NB4 (cell line): Measurements from ENCODE around the gene GSTO1.

Source experiments
- DNase-seq: peaks from one replicate; pipeline ENCODE4 v3.0.0; 2010; ENCODE audit warnings: low read depth
- H3K4me3 ChIP-seq: one replicate; pipeline ENCODE4 v1.5.1; 2011; ENCODE audit warnings: mild to moderate bottlenecking, low read depth, low read length, moderate library complexity
- MAX ChIP-seq: IDR thresholded peaks from 2 replicates; pipeline ENCODE4 v1.6.1; 2011; ENCODE audit warnings: low read depth, low read length
- MYC ChIP-seq: IDR thresholded peaks from 2 replicates; pipeline ENCODE4 v1.6.1; 2011; ENCODE audit warnings: low read depth, low read length
- POLR2A ChIP-seq: IDR thresholded peaks from 2 replicates; pipeline ENCODE4 v1.6.1; 2011; ENCODE audit warnings: mild to moderate bottlenecking; ENCODE audit not compliant: insufficient read length; ENCODE audit errors: extremely low read depth
- TF ChIP-seq, protein P1 (sequence below): IDR thresholded peaks from one replicate; pipeline ENCODE4 v1.5.1; 2012; ENCODE audit warnings: low read depth, low read length

GSTO1 gene

DNA sequence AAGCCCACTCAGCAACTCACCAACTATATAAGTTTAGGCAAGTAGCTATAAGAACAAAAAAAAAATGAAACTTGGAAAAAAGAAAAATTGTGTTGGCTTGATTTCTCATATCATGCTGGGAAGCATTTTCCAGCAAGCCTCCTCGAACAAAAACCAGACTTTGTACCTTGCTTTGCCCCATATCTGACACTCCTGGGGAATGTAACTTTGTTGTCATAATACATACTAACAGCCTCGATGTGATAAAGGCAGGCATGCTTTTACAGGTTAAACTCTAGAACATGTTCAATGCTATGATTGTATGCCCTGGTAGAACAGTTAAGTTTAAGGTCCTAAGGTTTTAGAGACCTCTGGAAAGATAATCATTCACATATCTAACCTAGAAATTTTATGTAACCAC is 34.2 kb upstream of the GSTO1 start:
- no peak overlapping the region for H3K4me3 ChIP-seq
- DNase-seq, result no peak
- TF ChIP-seq POLR2A, result no peak
- TF ChIP-seq MYC, result no peak
- no peak for TF ChIP-seq MAX
- TF ChIP-seq, protein P1, sequence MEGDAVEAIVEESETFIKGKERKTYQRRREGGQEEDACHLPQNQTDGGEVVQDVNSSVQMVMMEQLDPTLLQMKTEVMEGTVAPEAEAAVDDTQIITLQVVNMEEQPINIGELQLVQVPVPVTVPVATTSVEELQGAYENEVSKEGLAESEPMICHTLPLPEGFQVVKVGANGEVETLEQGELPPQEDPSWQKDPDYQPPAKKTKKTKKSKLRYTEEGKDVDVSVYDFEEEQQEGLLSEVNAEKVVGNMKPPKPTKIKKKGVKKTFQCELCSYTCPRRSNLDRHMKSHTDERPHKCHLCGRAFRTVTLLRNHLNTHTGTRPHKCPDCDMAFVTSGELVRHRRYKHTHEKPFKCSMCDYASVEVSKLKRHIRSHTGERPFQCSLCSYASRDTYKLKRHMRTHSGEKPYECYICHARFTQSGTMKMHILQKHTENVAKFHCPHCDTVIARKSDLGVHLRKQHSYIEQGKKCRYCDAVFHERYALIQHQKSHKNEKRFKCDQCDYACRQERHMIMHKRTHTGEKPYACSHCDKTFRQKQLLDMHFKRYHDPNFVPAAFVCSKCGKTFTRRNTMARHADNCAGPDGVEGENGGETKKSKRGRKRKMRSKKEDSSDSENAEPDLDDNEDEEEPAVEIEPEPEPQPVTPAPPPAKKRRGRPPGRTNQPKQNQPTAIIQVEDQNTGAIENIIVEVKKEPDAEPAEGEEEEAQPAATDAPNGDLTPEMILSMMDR, result no peak

GRCh38 chr10:104223304-104223703 is 31.4 kb upstream of the GSTO1 start:
- H3K4me3 ChIP-seq, result no peak overlapping the region
- TF ChIP-seq MAX (no peak), MYC (no peak), POLR2A (no peak)
- TF ChIP-seq, protein P1, result no peak
- no peak for DNase-seq

DNA sequence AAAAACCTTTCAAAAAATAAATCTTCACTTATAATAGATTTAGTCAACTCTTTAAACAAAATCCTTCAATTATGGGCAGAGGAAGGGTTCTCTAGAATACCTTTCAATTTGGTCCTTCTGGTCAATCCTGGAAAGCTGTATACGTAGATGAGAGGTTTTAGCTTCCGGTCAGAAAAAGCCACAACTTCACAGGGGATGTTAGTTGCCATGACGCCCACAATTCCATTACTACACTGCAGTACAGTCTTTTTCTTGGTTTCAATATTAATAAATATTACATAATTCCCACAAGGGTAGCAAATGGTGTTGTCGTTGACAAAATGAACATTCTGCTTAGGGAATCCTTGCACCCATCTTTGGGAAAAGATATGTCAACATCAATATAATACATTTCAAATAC is 24.2 kb upstream of the GSTO1 start:
- TF ChIP-seq MYC (no peak), POLR2A (no peak), MAX (no peak)
- TF ChIP-seq, protein P1, result no peak
- H3K4me3 ChIP-seq, result no peak overlapping the region
- DNase-seq, result no peak

- peak; percentile 97 for DNase-seq
- peak within 1 kb of the TSS; percentile 77 for H3K4me3 ChIP-seq
- TF ChIP-seq POLR2A (no peak), MAX (peak; percentile 34; the same call in 1 of the 2 replicates), MYC (peak; percentile 46)
- TF ChIP-seq, protein P1, result no peak
Observed at GRCh38 chr10:104231784-104232612, 22.7 kb upstream of the GSTO1 start, which contains the start of gene CFAP43. CFAP43 (minus strand) TSS chr10:104232364; CDS start chr10:104232246, 118 bp downstream.

DNA sequence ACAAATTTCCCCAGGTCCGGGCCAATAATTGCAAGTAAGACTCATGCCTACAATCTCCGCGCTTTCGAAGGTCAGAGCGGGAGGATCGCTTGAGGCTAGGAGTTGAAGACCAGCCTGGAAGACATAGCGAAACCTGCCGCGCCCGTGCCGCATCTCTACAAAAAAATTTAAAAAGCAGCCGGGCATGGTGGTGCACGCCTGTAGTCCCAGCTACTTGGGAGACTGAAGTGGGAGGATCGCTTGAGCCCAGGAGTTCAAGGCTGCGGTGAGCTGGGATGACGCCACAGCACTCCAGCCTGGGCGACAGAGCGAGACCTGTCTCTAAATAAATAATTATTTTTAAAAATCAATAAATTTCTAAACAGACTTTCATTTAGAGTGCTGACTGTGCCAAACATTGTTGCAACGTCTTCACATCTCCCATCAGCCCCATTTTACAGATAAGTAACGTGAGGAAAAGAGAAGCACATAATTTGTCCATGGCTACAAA is 22.0 kb upstream of the GSTO1 start:
- TF ChIP-seq, protein P1, result no peak
- TF ChIP-seq POLR2A (no peak), MYC (no peak), MAX (no peak)
- no peak for DNase-seq
- peak overlapping the region; percentile 77 for H3K4me3 ChIP-seq
